Osteoblast (primary cell): ENCODE data around the gene PLEKHH2. TPM values are rescaled to one million over a fixed set of nuclear protein-coding genes. Genes with fewer than 3 reads are reported as not detected.

Experiments
- DNase-seq: peaks from one replicate; pipeline ENCODE4 v3.0.0; 2011; ENCODE audit warnings: low spot score, mixed read lengths; ENCODE audit not compliant: insufficient read length; ENCODE audit errors: missing footprints
- H2AFZ ChIP-seq: 2 replicates; pipeline ENCODE4 v1.6.0; 2011; ENCODE audit warnings: mild to moderate bottlenecking, low read length
- H3K27ac ChIP-seq: 2 replicates; pipeline ENCODE4 v1.5.1; 2011; ENCODE audit warnings: mild to moderate bottlenecking, low read depth, low read length, moderate library complexity
- H3K27me3 ChIP-seq: 2 replicates; pipeline ENCODE4 v1.6.0; 2012; ENCODE audit warnings: mild to moderate bottlenecking, control low read depth, inconsistent platforms, low read length, moderate library complexity; ENCODE audit not compliant: insufficient read depth
- H3K36me3 ChIP-seq: 2 replicates; pipeline ENCODE4 v1.5.1; 2011; ENCODE audit warnings: mild to moderate bottlenecking, low read length, control low read depth, moderate library complexity; ENCODE audit not compliant: insufficient read depth
- H3K4me1 ChIP-seq: 2 replicates; pipeline ENCODE4 v1.5.1; 2011; ENCODE audit warnings: mild to moderate bottlenecking, low read length, control low read depth, moderate library complexity; ENCODE audit not compliant: insufficient read depth
- H3K4me2 ChIP-seq: 2 replicates; pipeline ENCODE4 v1.6.0; 2011; ENCODE audit warnings: mild to moderate bottlenecking, low read length; ENCODE audit not compliant: insufficient read depth
- H3K4me3 ChIP-seq: fragments of 200-600 bp; sonication (generic); 3 replicates; pipeline ENCODE4 v1.5.1; 2012; ENCODE audit warnings: mild to moderate bottlenecking, low read length, inconsistent platforms; ENCODE audit not compliant: insufficient read depth
- H3K79me2 ChIP-seq: 2 replicates; pipeline ENCODE4 v1.6.0; 2012; ENCODE audit warnings: mild to moderate bottlenecking, low read length, control low read depth, inconsistent platforms; ENCODE audit not compliant: insufficient read depth
- H3K9me3 ChIP-seq: 2 replicates; pipeline ENCODE4 v1.5.1; 2011; ENCODE audit warnings: low read depth, low read length, control low read depth
- H4K20me1 ChIP-seq: 2 replicates; pipeline ENCODE4 v1.6.0; 2012; ENCODE audit warnings: mild to moderate bottlenecking, low read length, control low read depth; ENCODE audit not compliant: insufficient read depth
- total RNA-seq: library from RNA; depleted of rRNA; stranded (reverse); fragments of >200 nt; gene quantifications from 2 replicates; pipeline ENCODE4 v1.2.3, GENCODE V29; 2012
- TF ChIP-seq, protein P1 (sequence below): IDR thresholded peaks from 2 replicates; pipeline ENCODE4 v1.5.1; 2011; ENCODE audit warnings: mild to moderate bottlenecking, low read depth, low read length, moderate library complexity; ENCODE audit errors: extremely low read depth

Gene PLEKHH2
- total RNA-seq, 1 donor: 18.8 TPM

GRCh38 chr2:43605851-43606250 is 31.2 kb upstream of the PLEKHH2 start:
- Histone ChIP-seq H3K27me3 (no peaks in the 10 kb centered on the region), H3K36me3 (no peaks in the 10 kb centered on the region), H4K20me1 (no peaks in the 10 kb centered on the region), H3K4me3 (no peak overlapping the region), H2AFZ (peak overlapping the region; percentile 71), H3K4me2 (no peak overlapping the region), H3K27ac (no peak overlapping the region), H3K4me1 (no peaks in the 10 kb centered on the region), H3K9me3 (no peaks in the 10 kb centered on the region), H3K79me2 (no peaks in the 10 kb centered on the region)
- TF ChIP-seq, protein P1, sequence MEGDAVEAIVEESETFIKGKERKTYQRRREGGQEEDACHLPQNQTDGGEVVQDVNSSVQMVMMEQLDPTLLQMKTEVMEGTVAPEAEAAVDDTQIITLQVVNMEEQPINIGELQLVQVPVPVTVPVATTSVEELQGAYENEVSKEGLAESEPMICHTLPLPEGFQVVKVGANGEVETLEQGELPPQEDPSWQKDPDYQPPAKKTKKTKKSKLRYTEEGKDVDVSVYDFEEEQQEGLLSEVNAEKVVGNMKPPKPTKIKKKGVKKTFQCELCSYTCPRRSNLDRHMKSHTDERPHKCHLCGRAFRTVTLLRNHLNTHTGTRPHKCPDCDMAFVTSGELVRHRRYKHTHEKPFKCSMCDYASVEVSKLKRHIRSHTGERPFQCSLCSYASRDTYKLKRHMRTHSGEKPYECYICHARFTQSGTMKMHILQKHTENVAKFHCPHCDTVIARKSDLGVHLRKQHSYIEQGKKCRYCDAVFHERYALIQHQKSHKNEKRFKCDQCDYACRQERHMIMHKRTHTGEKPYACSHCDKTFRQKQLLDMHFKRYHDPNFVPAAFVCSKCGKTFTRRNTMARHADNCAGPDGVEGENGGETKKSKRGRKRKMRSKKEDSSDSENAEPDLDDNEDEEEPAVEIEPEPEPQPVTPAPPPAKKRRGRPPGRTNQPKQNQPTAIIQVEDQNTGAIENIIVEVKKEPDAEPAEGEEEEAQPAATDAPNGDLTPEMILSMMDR: no peak
- no peak for DNase-seq

DNA sequence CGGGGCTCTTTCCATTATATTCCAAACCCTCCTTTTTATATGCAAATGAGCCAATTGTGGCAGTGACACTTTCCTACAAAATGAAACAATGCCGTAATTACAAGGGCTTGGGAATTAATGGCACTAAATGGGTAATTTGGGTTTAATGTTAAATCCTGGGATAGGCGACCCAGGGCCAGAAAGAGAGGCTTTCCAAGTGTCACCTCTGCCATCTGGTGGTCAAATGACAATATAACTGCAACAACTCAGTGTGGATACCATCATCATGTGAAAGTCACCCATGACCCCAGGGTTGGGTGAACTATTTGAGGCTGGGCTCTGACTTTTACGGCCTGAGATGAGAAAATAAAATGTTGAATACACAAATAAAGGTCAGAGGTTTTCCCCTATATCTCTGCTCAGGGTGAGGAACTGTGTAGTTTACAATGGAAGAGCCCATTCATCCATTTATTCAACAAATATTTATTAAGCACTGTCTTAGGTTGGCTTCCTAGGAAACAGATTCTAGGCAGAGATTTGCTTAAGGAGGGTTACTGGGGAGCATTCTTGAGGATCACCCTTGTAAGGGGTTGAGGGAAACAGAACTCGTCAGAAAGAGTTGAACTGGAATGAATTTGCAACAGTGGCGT is 27.7 kb upstream of the PLEKHH2 start:
- no peaks in the 10 kb centered on the region for H3K4me1 ChIP-seq
- peak; percentile 22 for DNase-seq
- H3K36me3 ChIP-seq: no peaks in the 10 kb centered on the region
- no peaks in the 10 kb centered on the region for H4K20me1 ChIP-seq
- no peak overlapping the region for H2AFZ ChIP-seq
- no peaks in the 10 kb centered on the region for H3K9me3 ChIP-seq
- no peak overlapping the region for H3K4me2 ChIP-seq
- TF ChIP-seq, protein P1: peak; percentile 77
- H3K4me3 ChIP-seq: no peak overlapping the region
- H3K27me3 ChIP-seq: no peaks in the 10 kb centered on the region
- no peaks in the 10 kb centered on the region for H3K79me2 ChIP-seq
- no peak overlapping the region for H3K27ac ChIP-seq

DNA sequence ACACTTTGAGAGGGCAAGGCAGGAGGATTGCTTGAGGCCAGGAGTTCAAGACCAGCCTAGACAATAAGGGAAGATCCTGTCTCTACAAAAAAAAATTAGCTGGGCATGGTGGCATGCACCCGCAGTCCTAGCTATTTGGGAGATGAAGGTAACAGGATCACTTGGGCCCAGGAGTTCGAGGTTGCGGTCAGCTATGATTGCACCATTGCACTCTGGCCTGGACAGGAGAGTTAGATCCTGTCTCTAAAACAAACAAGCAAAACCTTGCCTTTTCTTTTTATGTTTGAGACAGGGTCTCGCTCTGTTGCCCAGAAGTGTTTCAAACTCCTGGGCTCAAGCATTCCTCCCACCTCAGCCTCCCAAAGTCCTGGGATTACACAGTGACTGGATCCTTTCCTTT is 26.7 kb upstream of the PLEKHH2 start:
- TF ChIP-seq, protein P1: no peak
- H3K9me3 ChIP-seq: no peaks in the 10 kb centered on the region
- H3K36me3 ChIP-seq: no peaks in the 10 kb centered on the region
- H3K79me2 ChIP-seq: no peaks in the 10 kb centered on the region
- H2AFZ ChIP-seq: no peak overlapping the region
- no peak for DNase-seq
- H3K27me3 ChIP-seq: no peaks in the 10 kb centered on the region
- H3K27ac ChIP-seq: no peak overlapping the region
- no peaks in the 10 kb centered on the region for H4K20me1 ChIP-seq
- H3K4me3 ChIP-seq: no peak overlapping the region
- H3K4me1 ChIP-seq: no peaks in the 10 kb centered on the region
- no peak overlapping the region for H3K4me2 ChIP-seq

DNA sequence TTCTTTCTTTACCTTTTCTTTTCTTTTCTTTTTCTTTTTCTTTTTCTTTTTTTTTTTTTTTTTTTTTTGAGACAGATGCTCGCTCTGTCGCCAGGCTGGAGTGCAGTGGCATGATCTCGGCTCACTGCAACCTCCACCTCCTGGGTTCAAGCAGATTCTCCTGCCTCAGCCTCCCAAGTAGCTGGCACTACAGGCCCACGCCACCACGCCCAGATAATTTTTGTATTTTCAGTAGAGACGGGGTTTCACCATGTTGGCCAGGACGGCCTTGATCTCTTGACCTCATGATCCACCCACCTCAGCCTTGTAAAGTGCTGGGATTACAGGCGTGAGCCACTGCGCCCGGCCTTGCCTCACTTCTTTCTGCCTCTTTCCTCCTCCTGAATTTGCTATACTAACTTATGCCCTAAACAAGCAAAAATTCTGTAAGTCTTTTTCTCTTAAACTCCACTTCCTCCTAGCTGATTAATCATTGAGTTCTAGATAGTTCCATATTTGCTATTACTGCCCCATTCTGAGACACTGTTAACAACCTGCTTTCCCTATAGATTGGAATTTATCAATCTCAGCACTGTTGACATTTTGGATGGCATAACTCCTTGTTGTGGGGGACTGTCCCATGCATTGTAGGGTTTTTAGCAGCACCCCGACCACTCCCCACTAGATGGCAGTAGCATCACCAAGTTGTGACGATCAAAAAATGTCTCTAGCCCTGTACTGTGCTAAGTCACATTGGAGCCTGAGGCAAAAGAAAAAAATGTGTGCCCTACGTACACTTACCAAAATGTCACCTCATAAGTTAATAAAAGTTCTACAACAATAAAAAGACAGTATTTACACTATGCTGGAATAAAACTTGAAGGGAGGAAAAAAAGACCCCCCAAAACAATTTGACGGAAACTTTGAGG is 24.8 kb upstream of the PLEKHH2 start:
- H3K27me3 ChIP-seq: no peaks in the 10 kb centered on the region
- no peaks in the 10 kb centered on the region for H4K20me1 ChIP-seq
- H2AFZ ChIP-seq: no peak overlapping the region
- H3K79me2 ChIP-seq: no peaks in the 10 kb centered on the region
- H3K4me1 ChIP-seq: no peaks in the 10 kb centered on the region
- no peak overlapping the region for H3K4me2 ChIP-seq
- DNase-seq: peak; percentile 32
- no peaks in the 10 kb centered on the region for H3K9me3 ChIP-seq
- no peak overlapping the region for H3K27ac ChIP-seq
- H3K4me3 ChIP-seq: no peak overlapping the region
- no peaks in the 10 kb centered on the region for H3K36me3 ChIP-seq
- TF ChIP-seq, protein P1: peak; percentile 90
